Activated naive CD8-positive, alpha-beta T cell treated with anti-CD3 and anti-CD28 coated beads, Interleukin-2, amount 10 ng/mL, durations not matched to agents 7 days and 5 days (primary cell): ENCODE measurements around the gene ZFC3H1. TPM values are rescaled to one million over a fixed set of nuclear protein-coding genes. Genes with fewer than 3 reads are reported as not detected.

Experiments
- ATAC-seq: fragments of 150-1000 bp; cut with Tn5 transposase; one replicate; pipeline ENCODE4 v1.10.0; 2021; ENCODE audit warnings: low read depth, moderate library complexity
- POLR2A ChIA-PET: fragments of 350-600 bp; sonication (Branson Sonifier 250); formaldehyde crosslinking; loops from one replicate; lab custom pipeline; 2021; ENCODE audit warnings: antibody characterized with exemption; lab: Charles Lee
- DNase-seq: peaks from one replicate; pipeline ENCODE4 v3.0.0; 2021
- H3K27ac Mint-ChIP-seq: one replicate; pipeline ENCODE4 v1.8.0; 2022; ENCODE audit warnings: mild to moderate bottlenecking, mixed read lengths
- H3K27me3 Mint-ChIP-seq: one replicate; pipeline ENCODE4 v1.8.0; 2022; ENCODE audit warnings: mild to moderate bottlenecking, moderate library complexity, mixed read lengths
- H3K36me3 Mint-ChIP-seq: one replicate; pipeline ENCODE4 v1.8.0; 2021; ENCODE audit warnings: mild to moderate bottlenecking, mixed read lengths
- H3K4me1 Mint-ChIP-seq: one replicate; pipeline ENCODE4 v1.8.0; 2021; ENCODE audit warnings: mixed read lengths
- H3K4me3 Mint-ChIP-seq: one replicate; pipeline ENCODE4 v1.8.0; 2022; ENCODE audit warnings: mild to moderate bottlenecking, moderate library complexity, mixed read lengths
- H3K9me3 Mint-ChIP-seq: one replicate; pipeline ENCODE4 v1.8.0; 2021; ENCODE audit warnings: mixed read lengths
- total RNA-seq, 2 experiments: library from RNA; stranded (reverse); gene quantifications; one replicate each; pipeline ENCODE4 v1.2.3, GENCODE V29; 2021

The ZFC3H1 gene
- total RNA-seq, 2 experiments from 2014 or later: 70.2 to 78.3 TPM

DNA sequence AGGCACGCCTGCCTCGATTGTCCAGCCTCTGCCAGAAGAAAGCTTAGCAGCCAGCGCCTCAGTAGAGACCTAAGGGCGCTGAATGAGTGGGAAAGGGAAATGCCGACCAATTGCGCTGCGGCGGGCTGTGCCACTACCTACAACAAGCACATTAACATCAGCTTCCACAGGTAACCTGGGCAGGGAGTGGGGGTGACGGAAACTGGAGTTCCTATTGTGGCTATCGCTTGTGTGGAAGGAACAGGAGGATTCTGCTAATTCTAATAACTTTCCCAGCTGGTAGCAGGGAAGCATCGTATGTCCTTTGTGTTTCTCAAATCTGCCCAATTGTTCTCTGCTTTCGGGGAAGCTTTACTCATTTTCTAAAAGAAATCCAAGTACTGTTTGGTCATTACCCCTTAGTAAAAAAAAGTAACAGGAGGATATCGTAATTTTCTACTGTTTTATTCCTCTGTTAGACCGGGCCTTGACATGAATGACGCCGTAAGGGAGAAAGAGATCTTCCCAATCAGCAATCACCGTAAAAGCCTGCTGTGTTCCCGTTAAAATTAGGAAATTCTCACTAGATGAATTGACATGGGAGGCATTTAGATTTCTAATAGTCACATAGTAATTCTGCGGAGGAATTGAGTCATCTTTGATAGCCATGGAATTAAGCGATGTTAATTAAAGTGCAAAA is 902 bp upstream of the ZFC3H1 start:
- Mint-ChIP-seq H3K27ac (peak overlapping the region; percentile 100), H3K9me3 (no peaks in the 10 kb centered on the region), H3K4me1 (peaks cover 24% of the 10 kb centered on the region), H3K36me3 (peaks cover 9% of the 10 kb centered on the region), H3K4me3 (peak overlapping the region; percentile 100), H3K27me3 (no peaks in the 10 kb centered on the region)
- POLR2A ChIA-PET: interaction anchor here (0.7 to 4.5 kb wide), 10 partner anchors 9 to 175 kb away, joined by 3 to 127 read pairs (median 6); partner anchors contain the start of genes RAB21, TBC1D15 and TMEM19
- no peak for DNase-seq
- ATAC-seq: no peak

DNA sequence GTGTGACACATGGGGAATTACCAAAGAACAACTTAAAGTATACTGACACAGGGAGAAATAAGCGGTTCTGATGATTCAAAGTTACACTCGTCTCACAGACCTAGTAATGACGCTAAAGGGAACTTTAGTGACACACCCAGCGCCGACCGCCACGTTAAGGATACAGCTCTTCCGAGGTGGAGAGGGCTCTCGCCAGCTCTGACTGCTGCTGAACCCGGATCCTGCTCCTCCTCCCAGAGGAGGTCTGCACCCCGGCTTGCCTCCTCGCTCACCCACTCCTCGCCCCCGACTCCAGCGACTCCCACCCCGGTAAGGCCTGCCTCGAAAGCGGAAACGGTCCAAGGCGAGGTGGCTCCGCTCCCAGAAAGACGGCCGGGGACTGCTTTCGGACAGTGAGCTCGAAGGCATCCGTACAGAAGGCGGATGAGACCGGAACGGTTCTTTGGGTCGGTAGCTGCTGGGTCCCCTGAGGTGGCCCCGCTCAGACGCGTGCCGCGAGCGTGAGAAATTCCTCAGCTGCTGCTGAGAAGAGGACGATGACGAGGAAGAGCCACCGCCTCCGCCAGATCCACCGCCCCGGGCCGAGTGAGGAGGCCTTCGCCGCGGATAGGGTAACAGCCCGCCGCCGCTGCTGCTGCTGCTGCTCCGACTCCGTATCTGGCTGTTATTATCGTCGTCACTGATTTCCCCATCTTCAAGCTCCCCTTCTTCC is 643 bp downstream of the ZFC3H1 start:
- ATAC-seq (peak; percentile 37), DNase-seq (peak; percentile 79)
- Mint-ChIP-seq H3K9me3 (no peaks in the 10 kb centered on the region), H3K4me3 (peak overlapping the region; percentile 100), H3K4me1 (peaks cover 36% of the 10 kb centered on the region), H3K27ac (peak overlapping the region; percentile 100), H3K27me3 (no peaks in the 10 kb centered on the region), H3K36me3 (peaks cover 23% of the 10 kb centered on the region)
- POLR2A ChIA-PET: interaction anchor here (0.7 to 4.5 kb wide), 14 partner anchors 12 to 176 kb away, joined by 3 to 127 read pairs (median 4); partner anchors contain the start of genes RAB21, TBC1D15 and TMEM19

DNA sequence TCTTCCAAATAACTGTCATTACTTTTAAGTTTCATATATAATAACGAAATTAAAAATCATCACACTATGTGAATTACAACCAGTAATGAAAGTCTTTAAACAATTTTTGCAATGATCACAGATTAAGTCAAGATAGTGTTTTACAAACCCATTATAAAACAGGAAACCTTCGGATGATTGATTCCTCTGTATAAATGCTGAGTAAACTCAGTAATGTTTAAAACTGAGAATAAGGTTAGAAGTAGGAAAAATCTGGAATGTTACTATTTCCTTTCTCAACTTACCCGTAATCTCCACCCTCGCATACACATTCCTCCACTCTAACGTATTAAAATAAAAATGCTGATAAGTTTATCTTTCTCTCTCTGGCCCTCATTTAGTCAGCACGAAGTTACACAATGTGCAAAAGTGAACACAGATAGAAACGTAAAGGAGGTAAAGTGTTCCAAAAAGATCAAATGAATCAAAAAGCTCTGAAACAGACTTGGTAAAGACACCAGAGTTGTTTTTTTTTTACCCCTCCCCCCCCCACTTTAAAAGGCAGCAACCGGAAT is 1.6 kb downstream of the ZFC3H1 start:
- H3K27me3 Mint-ChIP-seq: no peaks in the 10 kb centered on the region
- H3K9me3 Mint-ChIP-seq: no peaks in the 10 kb centered on the region
- H3K36me3 Mint-ChIP-seq: peaks cover 26% of the 10 kb centered on the region
- H3K4me1 Mint-ChIP-seq: peaks cover 35% of the 10 kb centered on the region
- H3K27ac Mint-ChIP-seq: peak overlapping the region; percentile 100
- ATAC-seq (no peak), DNase-seq (no peak)
- POLR2A ChIA-PET: interaction anchor here (1.0 to 4.5 kb wide), 8 partner anchors 12 to 93 kb away, joined by 3 to 127 read pairs (median 6); partner anchors contain the start of genes RAB21 and TMEM19
- peak overlapping the region; percentile 100 for H3K4me3 Mint-ChIP-seq

GRCh38 chr12:71656740-71657139 is 6.9 kb downstream of the ZFC3H1 start:
- DNase-seq: no peak
- Mint-ChIP-seq H3K4me3 (no peak overlapping the region), H3K27me3 (no peaks in the 10 kb centered on the region), H3K4me1 (peaks cover 35% of the 10 kb centered on the region), H3K27ac (no peak overlapping the region), H3K36me3 (peaks cover 44% of the 10 kb centered on the region), H3K9me3 (peaks cover 4% of the 10 kb centered on the region)
- POLR2A ChIA-PET: no interaction called here
- ATAC-seq: no peak

- Mint-ChIP-seq H3K27me3 (no peaks in the 10 kb centered on the region), H3K27ac (no peak overlapping the region), H3K4me3 (peak overlapping the region; percentile 17), H3K9me3 (peaks cover 4% of the 10 kb centered on the region), H3K4me1 (peaks cover 33% of the 10 kb centered on the region), H3K36me3 (peaks cover 44% of the 10 kb centered on the region)
- no peak for DNase-seq
- no peak for ATAC-seq
- POLR2A ChIA-PET: interaction anchor here (1.4 kb wide), 1 partner anchor 8 kb away, joined by 4 read pairs; the partner anchor contains the start of gene THAP2
Observed at GRCh38 chr12:71655907-71656306, 7.7 kb downstream of the ZFC3H1 start.

GRCh38 chr12:71655495-71655894 is 8.2 kb downstream of the ZFC3H1 start:
- DNase-seq (no peak), ATAC-seq (no peak)
- Mint-ChIP-seq H3K4me1 (peaks cover 33% of the 10 kb centered on the region), H3K4me3 (peak overlapping the region; percentile 17), H3K27ac (no peak overlapping the region), H3K27me3 (no peaks in the 10 kb centered on the region), H3K9me3 (peaks cover 4% of the 10 kb centered on the region), H3K36me3 (peaks cover 44% of the 10 kb centered on the region)
- POLR2A ChIA-PET: interaction anchor here (1.4 kb wide), 1 partner anchor 9 kb away, joined by 4 read pairs; the partner anchor contains the start of gene THAP2

- Mint-ChIP-seq H3K36me3 (peaks cover 45% of the 10 kb centered on the region), H3K27ac (no peak overlapping the region), H3K4me3 (no peak overlapping the region), H3K27me3 (no peaks in the 10 kb centered on the region), H3K9me3 (peaks cover 4% of the 10 kb centered on the region), H3K4me1 (peaks cover 27% of the 10 kb centered on the region)
- POLR2A ChIA-PET: no interaction called here
- no peak for ATAC-seq
- DNase-seq: no peak
Observed at GRCh38 chr12:71654200-71654599, 9.4 kb downstream of the ZFC3H1 start.

DNA sequence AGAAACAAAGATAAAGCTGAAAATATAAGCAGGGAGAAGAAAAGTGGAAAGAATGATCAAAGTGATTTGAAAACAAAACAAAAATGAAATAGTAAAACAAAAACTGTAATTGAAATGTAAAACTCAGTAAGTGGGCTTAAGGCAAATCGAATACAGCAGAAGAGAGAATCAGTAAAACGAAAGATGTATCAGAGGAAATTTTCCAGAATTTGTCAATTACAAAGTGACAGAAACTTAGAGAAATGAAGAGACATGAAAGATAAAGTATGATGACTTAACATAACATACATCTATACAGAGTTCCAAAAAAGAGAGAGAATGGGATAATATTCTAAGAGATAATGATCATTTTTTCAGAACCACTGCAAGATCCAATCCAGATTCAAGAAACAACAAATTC is 10.5 kb downstream of the ZFC3H1 start:
- Mint-ChIP-seq H3K4me3 (no peak overlapping the region), H3K36me3 (peaks cover 41% of the 10 kb centered on the region), H3K27me3 (no peaks in the 10 kb centered on the region), H3K27ac (no peak overlapping the region), H3K9me3 (peaks cover 4% of the 10 kb centered on the region), H3K4me1 (peaks cover 19% of the 10 kb centered on the region)
- no peak for DNase-seq
- POLR2A ChIA-PET: interaction anchor here (1.0 kb wide), 1 partner anchor 11 kb away, joined by 3 read pairs; the partner anchor contains the start of gene THAP2
- no peak for ATAC-seq

DNA sequence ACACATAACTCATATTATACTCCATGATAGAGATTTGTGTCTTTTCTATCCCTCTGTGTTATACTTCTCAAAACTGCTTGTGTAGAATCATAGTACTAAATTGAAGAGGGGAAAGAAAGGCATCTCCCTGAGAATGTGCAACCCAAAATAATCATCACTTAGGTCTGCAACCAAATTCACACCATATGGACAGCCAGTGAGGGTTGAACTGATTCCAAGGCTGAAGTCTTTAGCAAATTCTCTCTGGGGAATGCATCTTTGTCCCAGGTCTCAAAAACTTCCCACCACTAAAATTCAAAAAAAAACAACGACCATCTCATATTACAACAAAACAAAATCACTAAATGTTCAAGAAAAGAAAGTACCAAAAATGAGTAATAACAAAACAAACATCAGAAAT is 11.0 kb downstream of the ZFC3H1 start:
- no peak for ATAC-seq
- no peak for DNase-seq
- Mint-ChIP-seq H3K4me3 (no peak overlapping the region), H3K36me3 (peaks cover 40% of the 10 kb centered on the region), H3K9me3 (peaks cover 4% of the 10 kb centered on the region), H3K27me3 (no peaks in the 10 kb centered on the region), H3K4me1 (peaks cover 19% of the 10 kb centered on the region), H3K27ac (no peak overlapping the region)
- POLR2A ChIA-PET: interaction anchor here (1.0 kb wide), 1 partner anchor 12 kb away, joined by 3 read pairs; the partner anchor contains the start of gene THAP2

- no peaks in the 10 kb centered on the region for H3K27me3 Mint-ChIP-seq
- no peak overlapping the region for H3K27ac Mint-ChIP-seq
- POLR2A ChIA-PET: no interaction called here
Observed at GRCh38 chr12:71649401-71649800, 14.2 kb downstream of the ZFC3H1 start.

GRCh38 chr12:71648537-71648936 is 15.1 kb downstream of the ZFC3H1 start:
- POLR2A ChIA-PET: no interaction called here
- H3K27me3 Mint-ChIP-seq: no peaks in the 10 kb centered on the region
- H3K4me1 Mint-ChIP-seq: peaks cover 10% of the 10 kb centered on the region
- no peak for ATAC-seq
- H3K9me3 Mint-ChIP-seq: no peaks in the 10 kb centered on the region
- H3K36me3 Mint-ChIP-seq: peaks cover 29% of the 10 kb centered on the region
- no peak for DNase-seq
- no peak overlapping the region for H3K27ac Mint-ChIP-seq
- no peak overlapping the region for H3K4me3 Mint-ChIP-seq

More at GRCh38 chr12:71649401-71649800, 14.2 kb downstream of the ZFC3H1 start:
- Mint-ChIP-seq H3K9me3 (peaks cover 3% of the 10 kb centered on the region), H3K4me3 (no peak overlapping the region), H3K36me3 (peaks cover 27% of the 10 kb centered on the region), H3K4me1 (peaks cover 7% of the 10 kb centered on the region)
- ATAC-seq (no peak), DNase-seq (no peak)

GRCh38 chr12:71646512-71646911 is 17.1 kb downstream of the ZFC3H1 start:
- peak overlapping the region; percentile 35 for H3K27ac Mint-ChIP-seq
- no peaks in the 10 kb centered on the region for H3K27me3 Mint-ChIP-seq
- POLR2A ChIA-PET: interaction anchor here (2.5 kb wide), 1 partner anchor 16 kb away, joined by 14 read pairs; the partner anchor contains the start of gene ZFC3H1
- no peak for DNase-seq
- no peak overlapping the region for H3K4me3 Mint-ChIP-seq
- H3K4me1 Mint-ChIP-seq: peaks cover 13% of the 10 kb centered on the region
- no peak for ATAC-seq
- H3K36me3 Mint-ChIP-seq: peaks cover 37% of the 10 kb centered on the region
- no peaks in the 10 kb centered on the region for H3K9me3 Mint-ChIP-seq

- peaks cover 14% of the 10 kb centered on the region for H3K4me1 Mint-ChIP-seq
- no peak overlapping the region for H3K4me3 Mint-ChIP-seq
- peak overlapping the region; percentile 59 for H3K27ac Mint-ChIP-seq
- H3K27me3 Mint-ChIP-seq: no peaks in the 10 kb centered on the region
- no peak for ATAC-seq
- DNase-seq: no peak
- peaks cover 40% of the 10 kb centered on the region for H3K36me3 Mint-ChIP-seq
- no peaks in the 10 kb centered on the region for H3K9me3 Mint-ChIP-seq
- POLR2A ChIA-PET: interaction anchor here (2.5 kb wide), 1 partner anchor 18 kb away, joined by 14 read pairs; the partner anchor contains the start of gene ZFC3H1
Observed at GRCh38 chr12:71645268-71645667, 18.4 kb downstream of the ZFC3H1 start.
